HG03139 (cell line): ENCODE results near the gene PRAME.
"Not testable (repeated sequence)": the region's sequence is repeated elsewhere in the genome, so short reads cannot be mapped to it uniquely, and the experiment has no call there.

Source experiments
- ATAC-seq: cut with Tn5 transposase; IDR thresholded peaks from one replicate; pipeline ENCODE4 v1.9.1; 2021; ENCODE audit not compliant: unreplicated experiment

PRAME gene, protein sequence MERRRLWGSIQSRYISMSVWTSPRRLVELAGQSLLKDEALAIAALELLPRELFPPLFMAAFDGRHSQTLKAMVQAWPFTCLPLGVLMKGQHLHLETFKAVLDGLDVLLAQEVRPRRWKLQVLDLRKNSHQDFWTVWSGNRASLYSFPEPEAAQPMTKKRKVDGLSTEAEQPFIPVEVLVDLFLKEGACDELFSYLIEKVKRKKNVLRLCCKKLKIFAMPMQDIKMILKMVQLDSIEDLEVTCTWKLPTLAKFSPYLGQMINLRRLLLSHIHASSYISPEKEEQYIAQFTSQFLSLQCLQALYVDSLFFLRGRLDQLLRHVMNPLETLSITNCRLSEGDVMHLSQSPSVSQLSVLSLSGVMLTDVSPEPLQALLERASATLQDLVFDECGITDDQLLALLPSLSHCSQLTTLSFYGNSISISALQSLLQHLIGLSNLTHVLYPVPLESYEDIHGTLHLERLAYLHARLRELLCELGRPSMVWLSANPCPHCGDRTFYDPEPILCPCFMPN

DNA sequence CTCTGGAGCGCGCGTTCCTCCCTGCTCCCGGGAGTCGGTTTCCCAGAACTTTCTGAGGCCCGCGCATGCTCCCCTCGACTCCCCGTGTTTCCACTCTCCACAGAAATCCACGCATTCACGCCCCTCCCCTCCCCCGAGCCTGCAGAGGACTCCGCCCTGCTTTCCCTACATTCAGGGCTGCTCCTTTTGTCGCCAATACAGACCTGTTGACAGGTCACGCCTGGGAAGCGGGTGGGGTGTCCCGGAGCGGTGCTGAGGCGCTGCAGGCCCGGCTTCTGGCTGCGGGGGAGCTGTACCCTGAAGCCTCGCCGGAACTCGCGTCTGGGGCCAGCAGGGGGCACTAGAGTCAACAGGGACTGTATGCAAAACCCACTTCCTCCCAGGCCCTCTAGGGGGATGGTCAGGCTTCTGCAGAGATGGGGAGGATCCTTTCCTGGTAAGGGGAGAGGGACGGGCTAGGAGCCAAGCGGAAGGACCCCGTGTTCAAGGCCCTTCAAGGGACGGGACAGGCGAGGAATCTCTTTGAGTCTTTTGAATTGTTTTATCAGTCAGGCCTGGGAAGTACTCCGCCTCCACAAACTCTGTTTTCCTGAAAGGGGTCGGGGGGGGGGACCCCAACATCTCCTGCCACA lies at the start of gene PRAME:
Gene PRAME (minus strand): TSS at position 294 of the 632 bp plus-strand sequence. CDS start 2,433 bp downstream, outside the sequence.
- no peak for ATAC-seq

DNA sequence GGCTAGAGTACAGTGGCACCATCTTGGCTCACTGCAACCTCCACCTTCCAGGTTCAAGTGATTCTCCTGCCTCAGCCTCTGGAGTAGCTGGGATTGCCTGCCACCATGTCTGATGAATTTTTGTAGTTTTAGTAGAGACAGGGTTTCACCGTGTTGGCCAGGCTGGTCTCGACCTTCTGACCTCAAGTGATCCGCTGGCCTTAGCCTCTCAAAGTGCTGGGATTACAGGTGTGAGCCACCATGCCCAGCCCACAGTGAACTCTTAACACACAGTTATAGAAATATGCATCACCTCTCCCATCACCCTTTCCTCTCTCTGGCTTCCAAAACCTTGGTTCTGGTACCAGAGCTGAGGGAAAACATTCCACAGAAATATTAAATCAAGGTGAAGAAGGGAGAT lies 49.0 kb upstream of the PRAME start:
- ATAC-seq = not testable (repeated sequence)

DNA sequence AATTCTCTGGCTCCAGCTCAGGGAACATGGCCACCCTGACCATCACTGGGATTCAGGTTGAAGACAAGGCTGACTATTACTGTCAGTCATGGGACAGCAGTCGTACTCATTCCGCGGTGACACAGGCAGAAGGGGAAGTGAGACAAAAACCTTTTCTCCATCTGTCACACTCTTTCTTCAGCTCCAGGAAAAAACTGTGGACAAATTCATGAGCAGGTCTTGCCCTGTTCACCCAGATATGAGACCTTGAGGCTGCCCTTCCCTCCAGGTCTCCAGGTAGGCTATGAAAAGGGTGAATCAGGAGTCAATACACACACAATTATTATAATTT lies 46.0 kb upstream of the PRAME start:
- no peak for ATAC-seq

DNA sequence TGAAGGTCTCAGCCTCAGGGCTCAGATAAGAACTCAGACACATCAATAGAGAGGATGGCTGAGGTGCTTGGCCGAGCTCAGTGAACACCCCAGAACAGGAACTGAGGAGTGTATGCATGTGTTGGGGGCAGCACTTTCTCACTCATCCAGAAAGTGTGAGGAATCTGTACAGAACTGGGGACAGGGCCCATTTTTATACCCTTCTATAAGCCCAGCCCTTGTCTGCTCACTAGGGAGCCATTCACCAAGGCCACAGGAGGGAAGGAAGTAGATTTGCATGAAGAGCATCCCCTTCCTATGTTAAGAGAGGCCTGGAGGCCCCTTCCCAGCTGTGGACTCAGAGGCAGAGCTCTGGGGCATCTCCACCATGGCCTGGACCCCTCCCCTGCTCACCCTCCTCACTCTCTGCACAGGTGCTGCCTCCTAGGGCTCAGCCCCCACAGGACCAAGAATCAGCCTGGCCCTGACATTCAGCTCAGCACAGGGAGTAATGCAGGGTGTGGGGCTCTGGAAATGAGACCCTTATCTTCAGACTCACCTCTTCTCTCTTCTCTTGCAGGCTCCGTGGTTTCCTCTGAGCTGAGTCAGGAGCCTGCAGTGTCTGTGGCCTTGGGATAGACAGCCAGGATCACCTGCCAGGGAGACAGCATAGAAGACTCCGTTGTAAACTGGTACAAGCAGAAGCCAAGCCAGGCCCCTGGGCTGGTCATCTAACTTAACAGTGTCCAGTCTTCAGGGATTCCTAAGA lies 45.4 kb upstream of the PRAME start:
- ATAC-seq = no peak

DNA sequence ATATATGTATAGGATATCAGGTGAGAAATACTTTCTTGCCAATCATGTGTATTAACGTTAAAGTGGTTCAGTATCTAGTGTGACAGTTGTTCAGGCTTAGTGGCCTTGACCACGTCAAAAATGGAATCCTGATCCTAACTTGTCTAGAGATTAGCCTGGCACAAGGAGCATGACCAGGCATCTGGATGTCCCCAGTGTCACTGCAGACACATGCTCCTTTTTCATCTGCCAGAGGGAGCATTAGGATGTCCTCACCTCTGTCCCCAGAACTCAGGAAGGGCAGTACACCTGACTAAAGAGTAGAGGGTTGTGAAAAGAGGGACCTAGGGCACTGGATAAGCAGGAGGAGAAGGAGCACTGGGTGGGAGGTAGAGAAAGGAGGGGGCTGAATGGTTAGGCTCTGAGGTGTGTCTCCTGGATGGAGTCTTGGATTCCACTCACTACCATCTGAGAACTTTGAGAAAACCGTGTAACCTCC lies 44.4 kb upstream of the PRAME start:
- ATAC-seq = no peak

DNA sequence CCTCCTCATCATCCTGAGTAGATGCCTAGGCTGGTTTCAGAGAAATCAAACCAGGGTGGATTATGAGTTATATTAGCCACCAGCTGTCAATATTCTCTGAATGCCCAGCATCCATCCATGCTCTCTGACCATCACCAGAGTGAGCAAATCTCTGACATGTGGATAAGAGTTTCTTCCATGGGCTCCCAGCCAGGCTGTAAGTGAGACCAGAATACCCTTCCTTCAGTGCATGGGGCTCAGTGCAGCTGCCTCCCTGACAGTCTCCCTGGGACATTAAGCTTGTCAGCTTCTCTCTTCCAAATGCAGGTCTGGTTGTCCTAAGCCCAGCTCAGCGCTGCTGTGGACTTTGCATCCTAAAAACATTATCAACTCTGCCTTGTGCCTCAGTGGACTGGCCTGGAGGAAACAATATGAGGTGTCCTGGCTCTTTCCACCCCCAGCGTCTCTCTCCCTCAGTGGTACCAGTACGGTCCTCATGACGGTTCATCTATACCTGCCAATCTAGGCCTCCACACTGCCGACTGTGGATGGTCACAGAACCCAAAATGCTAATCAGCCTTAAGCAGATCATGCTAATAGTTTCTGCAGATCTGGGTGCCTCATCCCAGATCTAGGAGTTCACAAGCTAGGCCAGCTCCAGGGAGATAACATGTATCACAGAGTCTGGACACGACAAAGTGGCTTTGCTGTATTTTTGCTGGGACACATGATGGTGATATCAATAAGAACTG lies 41.6 kb upstream of the PRAME start:
- no peak for ATAC-seq

DNA sequence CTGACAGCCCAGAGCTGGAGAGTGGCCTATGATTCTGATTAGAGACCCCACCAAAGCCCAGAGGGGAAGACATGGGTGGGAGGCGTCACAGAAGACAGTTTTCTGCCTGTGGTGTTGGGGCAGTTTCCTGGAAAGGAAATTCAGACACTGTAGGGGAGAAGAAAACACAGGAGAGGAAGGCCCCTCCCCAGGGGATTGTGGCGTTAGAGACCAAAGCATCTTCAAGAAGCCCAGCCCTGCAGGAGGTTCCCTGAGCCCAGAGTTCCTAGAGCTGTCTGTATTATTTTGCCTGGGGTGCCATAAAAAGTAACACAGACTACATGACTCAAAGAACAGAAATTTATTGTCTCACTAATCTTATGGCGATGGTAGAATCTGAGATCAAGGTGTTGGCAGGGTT lies 40.2 kb upstream of the PRAME start:
- no peak for ATAC-seq

DNA sequence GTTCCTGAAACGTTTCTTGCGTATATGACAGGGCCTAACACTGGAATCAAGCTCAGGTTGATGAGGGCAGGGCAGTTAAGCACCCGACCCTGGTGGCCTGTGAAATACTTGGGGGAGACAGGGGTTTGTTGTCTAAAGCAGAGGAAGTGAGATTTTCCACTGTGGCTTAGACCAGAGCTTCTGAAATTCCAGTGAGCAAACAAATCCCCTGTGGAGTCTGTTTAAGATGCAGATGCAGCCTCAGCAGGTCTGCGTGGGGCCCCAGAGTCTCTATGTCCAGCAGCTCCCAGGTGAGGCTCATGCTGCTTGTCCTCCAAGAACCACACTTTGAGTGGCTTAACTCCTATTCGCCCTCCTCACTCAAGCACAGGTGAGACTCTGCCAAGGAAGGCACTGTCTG lies 39.1 kb upstream of the PRAME start:
- ATAC-seq = no peak

DNA sequence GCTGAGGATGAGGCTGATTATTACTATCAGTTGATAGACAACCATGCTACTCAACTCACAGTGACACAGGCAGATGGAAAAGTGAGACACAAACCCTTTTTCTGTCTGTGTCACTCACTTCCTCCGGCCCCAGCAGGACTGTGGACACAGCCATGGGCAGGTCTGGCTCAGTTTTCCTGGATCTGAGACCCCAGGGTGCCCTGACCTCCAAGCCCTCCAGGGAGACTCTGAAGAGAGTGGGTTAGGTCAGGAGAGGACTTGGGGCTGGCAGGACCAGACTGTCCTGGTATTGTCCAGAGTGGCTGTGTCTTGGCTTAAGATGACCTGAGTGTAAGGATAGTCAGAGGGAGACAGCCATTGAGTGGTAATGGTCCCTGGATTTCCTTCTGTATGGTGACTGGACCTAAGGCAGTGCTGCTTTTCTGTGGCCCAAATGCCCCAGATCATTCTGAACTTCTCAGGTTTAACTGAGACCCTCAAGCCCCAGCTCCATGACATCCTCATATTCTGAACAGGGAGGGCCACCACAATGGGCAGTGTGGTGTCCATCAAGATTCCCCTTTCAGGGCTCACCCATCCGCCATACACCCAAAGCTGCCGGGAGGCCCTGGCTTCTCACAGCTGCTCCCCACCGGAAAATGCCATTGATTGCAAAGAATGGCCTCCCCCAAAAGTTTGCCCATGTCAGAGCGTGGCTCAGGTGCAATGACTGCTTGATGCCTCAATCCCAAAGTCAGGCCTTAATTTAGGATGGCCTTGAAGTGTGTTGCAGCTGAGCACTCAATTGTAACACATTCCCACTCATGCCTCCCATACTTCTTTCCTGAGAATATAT lies 36.2 kb upstream of the PRAME start:
- ATAC-seq = no peak

DNA sequence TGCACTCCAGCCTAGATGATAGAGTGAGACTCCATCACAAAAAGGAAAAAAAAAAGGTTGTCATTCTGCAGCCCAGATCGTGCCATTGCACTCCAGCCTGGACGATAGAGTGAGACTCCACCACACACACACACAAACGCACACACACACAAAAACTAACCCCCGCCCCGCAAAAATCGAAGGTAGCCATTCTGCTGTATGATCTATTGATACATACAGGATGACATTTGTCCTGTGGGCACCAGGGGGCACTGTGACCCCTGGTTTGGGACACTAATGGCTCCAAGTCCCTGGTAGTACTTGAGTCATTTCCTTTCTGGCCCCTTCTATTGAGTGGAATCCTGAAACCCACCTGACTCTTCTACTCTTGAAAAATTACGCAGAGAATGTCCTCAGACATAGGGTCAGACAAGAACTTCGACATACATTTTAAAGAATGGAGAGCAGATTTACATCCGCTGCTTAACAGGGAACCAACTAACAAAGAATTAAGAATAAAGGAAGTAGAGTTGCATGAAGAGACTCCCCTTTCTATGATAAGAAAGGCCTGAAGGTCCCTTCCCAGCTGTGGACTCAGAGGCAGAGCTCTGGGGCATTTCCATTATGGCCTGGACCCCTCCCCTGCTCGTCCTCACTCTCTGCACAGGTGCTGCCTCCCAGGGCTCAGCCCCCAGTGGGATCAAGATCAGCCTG lies 35.0 kb upstream of the PRAME start:
- no peak for ATAC-seq

DNA sequence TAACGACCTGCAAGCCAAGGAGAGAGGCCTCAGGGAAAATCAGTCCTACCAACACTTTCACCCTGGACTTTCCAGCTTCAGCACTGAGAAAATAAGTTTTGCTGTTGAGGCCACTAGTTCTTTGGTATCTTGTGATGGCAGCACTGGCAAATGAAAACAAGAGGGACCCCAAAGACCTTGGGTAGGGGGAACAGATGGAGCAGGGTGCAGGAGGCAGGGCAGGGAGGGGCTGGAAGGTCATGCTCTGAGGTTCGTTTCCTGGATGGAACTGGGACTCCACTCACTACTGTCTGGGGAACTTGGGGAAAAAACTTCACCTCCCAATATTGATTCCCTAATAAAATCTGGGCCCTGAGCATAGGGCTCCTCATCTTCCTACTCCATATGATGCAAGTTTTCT lies 34.2 kb upstream of the PRAME start:
- ATAC-seq = no peak

DNA sequence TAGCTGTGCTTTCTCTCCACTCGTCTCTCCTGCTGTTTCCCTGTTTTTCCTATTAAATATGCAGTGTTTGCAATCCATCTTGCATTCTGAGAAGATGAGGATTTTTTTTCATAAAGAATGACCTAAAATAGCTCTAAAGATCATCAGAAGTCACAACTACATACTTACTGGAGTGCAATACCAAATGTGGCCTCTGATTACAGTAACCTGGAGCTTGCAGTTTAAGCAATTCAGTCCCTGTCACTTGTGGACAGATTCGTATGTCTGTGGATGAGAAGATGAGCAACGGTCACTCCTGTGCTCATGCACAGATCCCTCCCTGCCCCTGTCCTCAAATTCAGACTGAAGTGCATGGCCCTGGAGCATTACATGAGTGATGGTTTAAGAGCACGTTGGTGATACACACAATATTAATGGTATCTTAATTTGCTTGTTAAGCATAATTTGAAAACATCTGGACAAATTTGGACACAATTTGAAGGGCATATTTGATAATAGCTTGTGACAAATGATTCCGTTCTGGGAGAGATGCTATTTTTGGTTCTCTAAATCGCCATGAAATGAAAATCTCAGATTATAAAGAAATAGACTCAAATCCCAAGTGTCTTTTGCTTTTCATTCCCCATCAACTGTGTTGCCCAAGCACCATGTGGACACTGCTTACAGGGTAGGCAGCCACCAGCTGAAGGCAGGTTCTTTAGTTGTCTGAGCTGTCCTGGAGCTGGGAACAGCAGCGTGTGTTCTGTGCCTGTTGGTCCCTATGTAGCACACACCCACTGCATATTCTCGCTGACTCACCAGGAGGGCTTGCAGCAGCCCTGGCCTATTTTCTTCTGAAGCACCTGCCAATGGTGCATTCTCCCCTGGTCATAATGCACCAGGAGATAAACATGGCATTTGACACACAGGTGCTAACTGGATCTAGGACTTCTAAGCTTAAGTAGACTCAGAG lies 32.6 kb upstream of the PRAME start:
- ATAC-seq = no peak

DNA sequence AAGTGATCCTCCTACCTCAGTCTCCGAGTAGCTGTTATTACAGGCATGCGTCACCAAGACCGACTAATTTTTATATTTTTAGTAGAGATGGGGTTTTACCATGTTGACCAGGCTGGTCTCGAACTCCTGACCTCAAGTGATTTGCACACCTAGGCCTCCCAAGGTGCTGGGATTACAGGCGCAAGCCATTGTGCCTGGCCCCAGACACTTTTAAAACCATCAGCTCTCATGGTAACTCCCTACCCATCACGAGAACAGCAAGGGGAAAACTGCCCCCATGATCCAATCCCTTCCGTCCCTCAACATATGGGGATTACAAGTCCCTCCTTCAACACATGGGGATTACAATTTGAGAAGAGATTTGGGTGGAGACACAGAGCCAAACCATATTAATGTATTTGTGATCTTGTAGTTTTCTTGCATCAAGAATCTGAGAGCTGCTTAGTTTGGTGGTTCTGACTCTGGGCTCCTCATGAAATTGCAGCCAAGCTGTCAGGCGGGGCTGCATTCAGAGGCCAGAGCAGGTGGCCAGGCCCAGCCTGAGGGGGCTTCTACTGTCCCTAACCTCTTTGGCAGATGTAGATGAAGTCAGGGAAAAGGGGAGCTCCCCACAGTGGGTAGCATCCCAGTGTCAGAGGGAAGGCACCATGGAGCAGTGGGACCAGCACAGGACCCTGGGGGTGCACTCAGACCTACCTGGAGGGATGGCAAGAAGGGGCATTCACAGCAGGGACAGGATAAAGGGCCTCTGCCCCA lies 31.2 kb upstream of the PRAME start:
- no peak for ATAC-seq

DNA sequence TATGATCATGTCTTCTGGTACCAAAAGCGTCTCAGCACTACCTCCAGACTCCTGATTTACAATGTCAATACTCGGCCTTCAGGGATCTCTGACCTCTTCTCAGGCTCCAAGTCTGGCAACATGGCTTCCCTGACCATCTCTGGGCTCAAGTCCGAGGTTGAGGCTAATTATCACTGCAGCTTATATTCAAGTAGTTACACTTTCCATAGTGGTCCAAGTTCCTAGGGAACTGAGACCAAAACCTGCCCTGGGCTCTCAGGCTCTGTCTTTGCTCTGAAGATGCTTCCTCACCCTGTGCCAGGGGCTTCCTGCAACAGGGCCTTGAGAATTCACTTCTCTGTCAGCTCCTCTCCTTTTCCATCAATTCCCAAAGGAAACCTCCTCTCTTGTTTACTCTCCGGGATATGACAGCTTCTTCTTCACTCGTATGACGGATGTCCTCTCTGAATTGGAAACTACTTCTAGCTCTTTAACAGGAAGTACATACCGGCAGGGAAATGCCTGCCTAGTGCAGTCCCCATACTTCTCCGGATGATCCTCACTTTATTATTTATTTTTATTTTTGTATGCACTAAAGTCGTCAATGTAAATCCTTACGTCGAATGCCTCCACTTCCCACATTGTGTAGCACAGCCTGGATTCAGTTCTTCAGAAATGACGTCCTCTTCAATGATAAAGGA lies 29.6 kb upstream of the PRAME start:
- no peak for ATAC-seq

DNA sequence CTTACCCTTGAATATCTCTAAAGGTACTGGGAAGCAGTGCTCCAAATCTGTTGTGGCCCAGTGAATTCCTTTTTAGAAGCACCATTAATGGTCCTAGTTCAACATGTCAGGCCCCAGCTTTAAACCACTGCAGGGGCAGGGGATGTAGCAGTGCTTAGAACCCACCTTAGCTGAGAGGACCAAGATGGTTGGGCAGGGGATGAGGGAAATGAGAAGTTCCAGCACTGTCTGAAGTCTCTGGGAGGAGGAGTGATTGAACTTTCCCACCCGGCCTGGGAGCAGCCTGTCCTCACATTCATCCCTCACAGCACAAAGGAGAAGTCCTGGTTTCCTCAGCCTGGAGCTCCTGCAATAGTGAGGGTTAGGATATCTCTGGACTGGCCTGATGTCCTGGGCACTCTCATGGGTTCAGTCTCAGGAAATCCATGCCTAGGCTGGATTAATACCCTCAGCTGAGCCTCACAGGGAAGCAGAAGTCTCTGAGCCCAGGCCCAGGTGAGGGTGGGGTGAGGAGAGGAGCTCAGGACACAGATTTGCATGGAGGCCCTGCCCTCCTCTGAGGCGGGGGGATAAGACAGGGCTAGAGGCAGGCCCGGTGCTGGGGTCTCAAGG lies 28.6 kb upstream of the PRAME start:
- no peak for ATAC-seq

DNA sequence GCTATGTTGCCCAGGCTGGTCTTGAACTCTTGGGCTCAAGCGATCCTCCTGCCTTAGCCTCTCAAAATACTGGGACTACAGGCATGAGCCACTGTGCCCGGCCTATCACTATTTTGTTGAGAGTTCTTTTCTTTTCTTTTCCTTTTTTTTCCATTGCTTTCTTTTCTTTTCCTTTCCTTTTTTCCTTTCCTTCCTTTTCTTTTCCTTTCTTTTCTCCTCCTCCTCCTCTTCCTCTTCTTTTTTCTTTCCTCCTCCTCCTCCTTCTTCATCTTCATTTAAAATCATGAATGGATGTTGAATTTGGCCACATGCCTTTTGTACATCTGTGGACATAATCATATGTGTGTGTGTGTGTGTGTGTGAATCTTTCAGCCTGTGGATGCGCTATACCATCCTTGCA lies 25.7 kb upstream of the PRAME start:
- no peak for ATAC-seq

DNA sequence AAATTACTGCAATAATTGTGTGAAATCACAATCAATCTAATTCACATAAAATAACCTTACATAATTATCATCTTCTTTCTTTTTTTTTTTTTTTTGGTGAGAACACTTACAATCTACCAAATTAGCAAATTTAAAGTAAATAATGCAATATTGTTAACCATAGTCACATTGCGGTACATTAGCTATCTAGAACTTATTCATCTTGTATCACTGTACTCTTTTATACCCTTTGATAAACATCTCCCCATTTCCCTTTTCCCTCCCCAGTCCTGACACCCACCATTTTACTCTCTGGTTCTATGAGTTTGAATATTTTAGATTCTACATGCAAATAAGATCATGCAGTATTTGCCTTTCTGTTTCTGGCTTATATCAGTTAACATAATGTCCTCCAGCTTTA lies 24.0 kb upstream of the PRAME start:
- no peak for ATAC-seq
